Neural cell (in vitro differentiated cells): ENCODE measurements around the gene ISCU. TPM values are rescaled to one million over a fixed set of nuclear protein-coding genes. Genes with fewer than 3 reads are reported as not detected.

Experiments
- H2AFZ ChIP-seq: fragments of 200-600, 300-800 bp; sonication (generic), shearing (Covaris generic); 2 replicates; pipeline ENCODE4 v1.6.0; 2014; ENCODE audit warnings: low read depth, mild to moderate bottlenecking, antibody characterized with exemption, low read length, moderate library complexity
- H3F3A ChIP-seq: fragments of 200-600 bp; shearing (Covaris generic); 2 replicates; pipeline ENCODE4 v1.6.1; 2016; ENCODE audit warnings: mild to moderate bottlenecking, moderate library complexity, mixed read lengths, antibody characterized with exemption, low read length; ENCODE audit not compliant: insufficient read depth, poor library complexity, severe bottlenecking
- H3K27ac ChIP-seq: fragments of 200-600, 300-800 bp; sonication (generic), shearing (Covaris generic); 2 replicates; pipeline ENCODE4 v1.5.1; 2014; ENCODE audit warnings: mild to moderate bottlenecking, low read length, moderate library complexity
- H3K27me3 ChIP-seq: fragments of 300-800, 200-600 bp; sonication (generic), shearing (Covaris generic); 2 replicates; pipeline ENCODE4 v1.6.0; 2014; ENCODE audit warnings: mild to moderate bottlenecking, low read depth, low read length, moderate library complexity; ENCODE audit not compliant: insufficient read depth
- H3K36me3 ChIP-seq: fragments of 300-800, 200-600 bp; sonication (generic), shearing (Covaris generic); 2 replicates; pipeline ENCODE4 v1.5.1; 2014; ENCODE audit warnings: mild to moderate bottlenecking, antibody characterized with exemption, low read length, moderate library complexity; ENCODE audit not compliant: insufficient read depth
- H3K4me2 ChIP-seq: fragments of 300-800, 200-600 bp; sonication (generic), shearing (Covaris generic); 2 replicates; pipeline ENCODE4 v1.6.0; 2014; ENCODE audit warnings: mild to moderate bottlenecking, low read length
- H3K4me3 ChIP-seq: fragments of 300-800, 200-600 bp; sonication (generic), shearing (Covaris generic); 2 replicates; pipeline ENCODE4 v1.5.1; 2014; ENCODE audit warnings: mild to moderate bottlenecking, low read length, moderate library complexity
- H3K79me2 ChIP-seq: fragments of 200-600 bp; shearing (Covaris generic); replicated peaks from 2 replicates; pipeline ENCODE4 v1.6.0; 2014; ENCODE audit warnings: mild to moderate bottlenecking, low read length, moderate library complexity; ENCODE audit not compliant: insufficient read depth
- H3K9ac ChIP-seq: fragments of 300-800, 200-600 bp; sonication (generic), shearing (Covaris generic); 2 replicates; pipeline ENCODE4 v1.6.1; 2016; ENCODE audit warnings: mild to moderate bottlenecking, low read length, mixed read lengths
- H3K9me2 ChIP-seq: fragments of 200-600 bp; shearing (Covaris generic); 2 replicates; pipeline ENCODE4 v1.6.1; 2016; ENCODE audit warnings: mild to moderate bottlenecking, low read length, mixed read lengths; ENCODE audit not compliant: insufficient read depth
- H3K9me3 ChIP-seq: fragments of 200-600, 300-800 bp; sonication (generic), shearing (Covaris generic); 2 replicates; pipeline ENCODE4 v1.6.1; 2016; ENCODE audit warnings: mild to moderate bottlenecking, mixed run types, low read length, moderate library complexity, mixed read lengths
- H4K20me1 ChIP-seq: fragments of 200-600 bp; shearing (Covaris generic); 2 replicates; pipeline ENCODE4 v1.6.1; 2016; ENCODE audit warnings: mild to moderate bottlenecking, mixed run types; ENCODE audit not compliant: insufficient read depth
- EP300 ChIP-seq: fragments of 450-650 bp; conservative IDR thresholded peaks from 2 replicates; pipeline ENCODE4 v1.6.1; 2014; ENCODE audit warnings: antibody characterized with exemption, mild to moderate bottlenecking, moderate library complexity; ENCODE audit not compliant: poor library complexity, severe bottlenecking
- EZH2 ChIP-seq: fragments of 200-600, 300-800 bp; shearing (Covaris generic), sonication (generic); IDR thresholded peaks from 2 replicates; pipeline ENCODE4 v1.6.1; 2014; ENCODE audit warnings: antibody characterized with exemption, low read length, borderline replicate concordance, mild to moderate bottlenecking; ENCODE audit not compliant: insufficient read depth, poor library complexity, severe bottlenecking
- MXI1 ChIP-seq: fragments of 450-650 bp; conservative IDR thresholded peaks from 2 replicates; pipeline ENCODE4 v1.6.1; 2014; ENCODE audit warnings: antibody characterized with exemption, mild to moderate bottlenecking; ENCODE audit not compliant: poor library complexity, severe bottlenecking
- POLR2AphosphoS5 ChIP-seq: IDR thresholded peaks from 2 replicates; pipeline ENCODE4 v1.6.1; 2012
- RAD21 ChIP-seq: fragments of 450-650 bp; conservative IDR thresholded peaks from 2 replicates; pipeline ENCODE4 v1.6.1; 2014; ENCODE audit warnings: antibody characterized with exemption, mild to moderate bottlenecking, moderate library complexity
- REST ChIP-seq: IDR thresholded peaks from 2 replicates; pipeline ENCODE4 v1.6.1; 2012; ENCODE audit warnings: borderline replicate concordance
- SMC3 ChIP-seq: fragments of 450-650 bp; conservative IDR thresholded peaks from 2 replicates; pipeline ENCODE4 v1.6.1; 2014; ENCODE audit warnings: antibody characterized with exemption, mild to moderate bottlenecking, moderate library complexity; ENCODE audit not compliant: poor library complexity
- TAF1 ChIP-seq: IDR thresholded peaks from 2 replicates; pipeline ENCODE4 v1.6.1; 2012; ENCODE audit warnings: low read depth
- polyA plus RNA-seq: library from polyadenylated mRNA; depleted of rRNA; stranded (reverse); fragments of >200 nt; gene quantifications from 2 replicates; pipeline ENCODE4 v1.2.3, GENCODE V29; 2014
- TF ChIP-seq, protein P1 (sequence below): fragments of 450-650 bp; IDR thresholded peaks from 2 replicates; pipeline ENCODE4 v1.5.1; 2014; ENCODE audit warnings: antibody characterized with exemption, mild to moderate bottlenecking, moderate library complexity; ENCODE audit not compliant: poor library complexity, severe bottlenecking

ISCU gene
- polyA plus RNA-seq, 1 donor from 2014 or later, result 164 TPM

DNA sequence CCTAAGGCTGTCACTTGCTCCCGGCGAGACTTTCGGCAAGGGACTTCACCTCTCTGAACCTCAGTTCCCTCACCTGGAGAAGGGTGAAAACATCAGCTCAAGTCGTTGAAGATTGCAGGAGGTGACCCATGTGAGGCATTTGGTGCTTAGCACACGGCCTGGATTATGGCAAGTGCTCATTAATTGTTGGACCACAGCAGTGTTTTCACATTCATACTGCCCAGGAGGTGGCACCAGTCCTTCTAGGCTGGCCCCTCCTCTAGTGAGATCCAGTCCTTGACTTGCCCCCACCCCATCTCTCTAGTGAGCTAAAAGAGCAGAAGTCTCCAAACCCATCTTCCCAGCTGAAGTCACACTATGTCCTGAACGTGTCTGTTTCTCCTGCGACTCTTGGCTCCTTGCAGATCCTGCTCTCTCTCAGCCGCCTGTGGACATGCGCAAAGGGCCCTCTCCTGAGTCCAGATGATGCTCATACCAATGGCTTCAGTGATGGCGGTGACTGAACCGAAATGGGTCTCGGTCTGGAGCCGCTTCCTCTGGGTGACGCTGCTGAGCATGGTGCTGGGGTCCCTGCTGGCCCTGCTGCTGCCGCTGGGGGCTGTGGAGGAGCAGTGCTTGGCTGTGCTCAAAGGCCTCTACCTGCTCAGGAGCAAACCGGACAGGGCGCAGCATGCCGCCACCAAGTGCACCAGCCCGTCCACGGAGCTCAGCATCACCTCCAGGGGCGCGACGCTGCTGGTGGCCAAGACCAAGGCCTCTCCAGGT lies 45.7 kb upstream of the ISCU start:
- no peak overlapping the region for H3K4me2 ChIP-seq
- no peaks in the 10 kb centered on the region for H4K20me1 ChIP-seq
- H3F3A ChIP-seq, result no peaks in the 10 kb centered on the region
- H3K4me3 ChIP-seq, result peak overlapping the region; percentile 91
- H3K9me3 ChIP-seq, result no peaks in the 10 kb centered on the region
- no peaks in the 10 kb centered on the region for H3K36me3 ChIP-seq
- H3K27me3 ChIP-seq, result no peaks in the 10 kb centered on the region
- H3K27ac ChIP-seq, result no peak overlapping the region
- no peaks in the 10 kb centered on the region for H3K9me2 ChIP-seq
- no peak overlapping the region for H2AFZ ChIP-seq
- no peak overlapping the region for H3K9ac ChIP-seq
- H3K79me2 ChIP-seq, result peaks cover 10% of the 10 kb centered on the region
- TF ChIP-seq POLR2AphosphoS5, result no peak
- no peak for TF ChIP-seq EZH2
- TF ChIP-seq EP300, result no peak
- TF ChIP-seq, protein P1, sequence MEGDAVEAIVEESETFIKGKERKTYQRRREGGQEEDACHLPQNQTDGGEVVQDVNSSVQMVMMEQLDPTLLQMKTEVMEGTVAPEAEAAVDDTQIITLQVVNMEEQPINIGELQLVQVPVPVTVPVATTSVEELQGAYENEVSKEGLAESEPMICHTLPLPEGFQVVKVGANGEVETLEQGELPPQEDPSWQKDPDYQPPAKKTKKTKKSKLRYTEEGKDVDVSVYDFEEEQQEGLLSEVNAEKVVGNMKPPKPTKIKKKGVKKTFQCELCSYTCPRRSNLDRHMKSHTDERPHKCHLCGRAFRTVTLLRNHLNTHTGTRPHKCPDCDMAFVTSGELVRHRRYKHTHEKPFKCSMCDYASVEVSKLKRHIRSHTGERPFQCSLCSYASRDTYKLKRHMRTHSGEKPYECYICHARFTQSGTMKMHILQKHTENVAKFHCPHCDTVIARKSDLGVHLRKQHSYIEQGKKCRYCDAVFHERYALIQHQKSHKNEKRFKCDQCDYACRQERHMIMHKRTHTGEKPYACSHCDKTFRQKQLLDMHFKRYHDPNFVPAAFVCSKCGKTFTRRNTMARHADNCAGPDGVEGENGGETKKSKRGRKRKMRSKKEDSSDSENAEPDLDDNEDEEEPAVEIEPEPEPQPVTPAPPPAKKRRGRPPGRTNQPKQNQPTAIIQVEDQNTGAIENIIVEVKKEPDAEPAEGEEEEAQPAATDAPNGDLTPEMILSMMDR, result no peak
- TF ChIP-seq SMC3, result no peak
- no peak for TF ChIP-seq RAD21
- TF ChIP-seq REST, result no peak
- TF ChIP-seq MXI1, result no peak
- TF ChIP-seq TAF1, result no peak

DNA sequence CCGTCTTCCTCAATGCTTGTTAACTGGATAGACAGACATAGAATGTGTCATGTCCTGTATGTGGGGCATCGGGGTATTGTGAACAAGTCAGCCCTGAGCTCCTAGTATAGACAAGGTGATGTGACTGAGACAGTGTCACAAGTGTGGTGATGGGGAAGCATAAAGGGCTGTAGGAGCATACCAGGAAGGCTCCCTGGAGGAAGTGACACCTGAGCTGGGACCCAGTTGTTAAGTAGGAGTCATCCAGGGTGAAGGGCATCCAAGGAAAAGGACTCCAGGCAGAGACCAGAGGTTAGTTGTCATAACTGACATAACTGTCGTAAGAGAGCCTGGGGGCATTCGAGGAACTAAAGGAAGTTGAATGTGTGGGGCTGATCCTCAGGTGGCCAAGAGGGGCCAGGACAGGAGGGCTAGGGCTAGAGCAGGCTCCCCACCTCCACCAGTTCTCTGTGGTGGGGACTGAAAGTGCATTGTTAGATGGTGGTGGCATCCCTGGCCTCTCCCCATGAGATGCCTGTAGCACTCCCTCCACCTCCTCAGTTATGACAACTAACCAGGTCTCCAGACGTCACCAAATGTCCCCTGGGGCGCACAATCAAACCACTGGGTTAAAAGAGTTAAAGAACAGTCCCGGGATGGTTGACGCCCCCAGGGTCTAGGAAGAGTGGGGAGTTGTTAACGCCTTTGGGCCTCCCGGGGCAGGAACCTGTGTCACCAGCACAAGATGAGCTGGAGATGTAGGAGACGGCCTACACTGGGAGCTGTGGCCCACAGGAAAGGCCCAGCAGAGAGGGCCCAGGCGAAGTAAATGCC lies 44.9 kb upstream of the ISCU start:
- Histone ChIP-seq H3F3A (no peaks in the 10 kb centered on the region), H3K27me3 (no peaks in the 10 kb centered on the region), H3K9me3 (no peaks in the 10 kb centered on the region), H3K79me2 (peaks cover 10% of the 10 kb centered on the region), H3K27ac (no peak overlapping the region), H3K4me2 (no peak overlapping the region), H3K9me2 (no peaks in the 10 kb centered on the region), H2AFZ (no peak overlapping the region), H3K4me3 (no peak overlapping the region), H3K36me3 (no peaks in the 10 kb centered on the region), H4K20me1 (no peaks in the 10 kb centered on the region), H3K9ac (no peak overlapping the region)
- TF ChIP-seq RAD21, result no peak
